Measurements from ENCODE around the gene ABHD6.

The ABHD6 gene

GRCh38 chr3:58299075-58299474 is 61.5 kb downstream of the ABHD6 start:
- Histone ChIP-seq H3K4me1 (ENCODE audit: control insufficient read depth, insufficient read depth, low read length) (no peaks in the 10 kb centered on the region), H3K4me3 (ENCODE audit: low read depth, low read length) (no peak overlapping the region), H3K36me3 (ENCODE audit: control insufficient read depth in 2 of 2, insufficient read depth in 1 of 2, low read length in 2 of 2) (no peaks in the 10 kb centered on the region; a peak in 1 of 3 replicates), H3K27ac (ENCODE audit: extremely low read depth, low read depth, low read length) (no peak overlapping the region), H3K9me3 (ENCODE audit: control insufficient read depth, insufficient read depth, low read depth, low read length) (no peaks in the 10 kb centered on the region)
- TF ChIP-seq ZNF677 (tag by site-specific recombination; IDR thresholded peaks at IDR 0.05) (no peak), ZNF449 (tag by site-specific recombination; IDR thresholded peaks at IDR 0.05) (no peak), ZNF18 (tag by site-specific recombination; IDR thresholded peaks at IDR 0.05) (no peak), ZNF510 (tag by site-specific recombination; IDR thresholded peaks at IDR 0.05; ENCODE audit: insufficient replicate concordance) (no peak)
- POLR2A ChIA-PET: no interaction called here
- CTCF ChIA-PET: interaction anchor here (0.6 to 6.1 kb wide), 4 partner anchors 7 to 112 kb away, joined by 3 to 55 read pairs (median 6); no protein-coding TSS in a partner anchor

- ChIA-PET CTCF (interaction anchor here (0.5 to 6.1 kb wide), 15 partner anchors 8 to 283 kb away, joined by 3 to 55 read pairs (median 4); partner anchors contain the start of gene ABHD6), POLR2A (no interaction called here)
- Histone ChIP-seq H3K4me1 (ENCODE audit: control insufficient read depth, insufficient read depth, low read length) (no peaks in the 10 kb centered on the region), H3K27ac (ENCODE audit: extremely low read depth, low read depth, low read length) (no peak overlapping the region), H3K4me3 (ENCODE audit: low read depth, low read length) (no peak overlapping the region), H3K9me3 (ENCODE audit: control insufficient read depth, insufficient read depth, low read depth, low read length) (no peaks in the 10 kb centered on the region), H3K36me3 (ENCODE audit: control insufficient read depth in 2 of 2, insufficient read depth in 1 of 2, low read length in 2 of 2) (no peaks in the 10 kb centered on the region; a peak in 1 of 3 replicates)
- TF ChIP-seq ZNF837 (tag by site-specific recombination; IDR thresholded peaks at IDR 0.05) (no peak), ZNF654 (tag by site-specific recombination; IDR thresholded peaks at IDR 0.05; ENCODE audit: low read depth) (peak; percentile 60), ZNF2 (tag by site-specific recombination; IDR thresholded peaks at IDR 0.05) (peak; percentile 76)
Observed at GRCh38 chr3:58299839-58300516, 62.4 kb downstream of the ABHD6 start.

GRCh38 chr3:58305882-58306711 is 68.5 kb downstream of the ABHD6 start, which contains the start of the genes HTD2 and RPP14:
Gene HTD2, plus strand, starts transcription at chr3:58306520. Its CDS starts 11,094 bp downstream, at chr3:58317614.
Gene RPP14, plus strand, starts transcription at chr3:58306245. Its CDS starts 4,085 bp downstream, at chr3:58310330.
- Histone ChIP-seq H3K9me3 (ENCODE audit: control insufficient read depth, insufficient read depth, low read depth, low read length) (no peaks in the 10 kb centered on the region), H3K27ac (ENCODE audit: extremely low read depth, low read depth, low read length) (peak within 1 kb of the TSS; percentile 76), H3K4me1 (ENCODE audit: control insufficient read depth, insufficient read depth, low read length) (no peaks in the 10 kb centered on the region), H3K4me3 (ENCODE audit: low read depth, low read length) (peak within 1 kb of the TSS; percentile 90), H3K36me3 (ENCODE audit: control insufficient read depth in 2 of 2, insufficient read depth in 1 of 2, low read length in 2 of 2) (peaks cover 11 to 35% of the 10 kb centered on the region in 2 experiments; a peak in 2 of 3 replicates)
- POLR2A ChIA-PET: interaction anchor here (0.7 to 1.7 kb wide), 6 partner anchors 10 to 709 kb away, joined by 3 to 7 read pairs (median 3); partner anchors contain the start of gene ARF4
- CTCF ChIA-PET: interaction anchor here (0.6 to 2.6 kb wide), 35 partner anchors 8 to 1669 kb away, joined by 3 to 16 read pairs (median 4); partner anchors contain the start of gene PXK
- TF ChIP-seq KLF7 (tag by site-specific recombination; IDR thresholded peaks at IDR 0.05; ENCODE audit: borderline replicate concordance) (0 out of 2 replicates have a peak, but pooled peaks have one; percentile 61), ZSCAN5A (tag by site-specific recombination; IDR thresholded peaks at IDR 0.05) (no peak; the same call in 1 of the 2 replicates), ZNF266 (tag by site-specific recombination; IDR thresholded peaks at IDR 0.05; ENCODE audit: low read depth) (no peak), ZNF610 (tag by site-specific recombination; IDR thresholded peaks at IDR 0.05; ENCODE audit: borderline replicate concordance) (peak; percentile 71), ZNF148 (tag by site-specific recombination; IDR thresholded peaks at IDR 0.05; ENCODE audit: borderline replicate concordance) (no peak), ZNF23 (tag by site-specific recombination; IDR thresholded peaks at IDR 0.05; ENCODE audit: borderline replicate concordance) (no peak), ZBTB26 (tag by site-specific recombination; optimal IDR thresholded peaks at IDR 0.05) (peak; percentile 49), BCL11B (tag by site-specific recombination; IDR thresholded peaks at IDR 0.05; ENCODE audit: low read depth) (no peak), ZNF362 (tag by site-specific recombination; IDR thresholded peaks at IDR 0.05) (no peak), SCRT2 (tag by site-specific recombination; IDR thresholded peaks at IDR 0.05) (no peak)

Data from HEK293 (cell line).